K562 (cell line): ENCODE results near the gene ANO8. TPM values are rescaled to one million over a fixed set of nuclear protein-coding genes. Genes with fewer than 3 reads are reported as not detected.

Source experiments
- CBFA2T3 ChIP-seq: fragments of 450-650 bp; IDR thresholded peaks from 2 replicates; pipeline ENCODE4 v1.6.1; 2017
- CEBPG ChIP-seq, 3 experiments: fragments of 200-800 bp in 1 of 3; sonication (Bioruptor generic) in 1 of 3; sonication (generic) in 1 of 3; formaldehyde crosslinking in 1 of 3; IDR thresholded peaks in 2 of 3; conservative IDR thresholded peaks in 1 of 3; 2 replicates each; pipeline versions ENCODE4 v1.6.1 to v1.8.0; 2016 to 2022; ENCODE audit warnings: missing compliant biosample characterization in 2 of 3, missing genetic modification characterization in 2 of 3, mild to moderate bottlenecking in 1 of 3, missing genetic modification reagents in 1 of 3
- CEBPZ ChIP-seq: fragments of 150-350 bp; IDR thresholded peaks from 2 replicates; pipeline ENCODE4 v1.6.1; 2014; ENCODE audit warnings: low read depth, mild to moderate bottlenecking, low read length, borderline replicate concordance
- CTCFL ChIP-seq: IDR thresholded peaks from 2 replicates; pipeline ENCODE4 v1.6.1; 2011; ENCODE audit warnings: borderline replicate concordance, low read depth, mild to moderate bottlenecking, moderate library complexity, low read length; ENCODE audit not compliant: insufficient read depth, poor library complexity, severe bottlenecking
- DACH1 ChIP-seq: fragments of 450-650 bp; IDR thresholded peaks from 2 replicates; pipeline ENCODE4 v1.6.1; 2018; ENCODE audit not compliant: partially characterized antibody
- ERF ChIP-seq: fragments of 450-650 bp; formaldehyde crosslinking; IDR thresholded peaks from 2 replicates; pipeline ENCODE4 v1.4.0; 2020; ENCODE audit warnings: mild to moderate bottlenecking, mixed read lengths
- FOXP1 ChIP-seq: sonication (generic); formaldehyde crosslinking; IDR thresholded peaks from 2 replicates; pipeline ENCODE4 v1.8.0; 2022; ENCODE audit warnings: mild to moderate bottlenecking, missing genetic modification reagents
- MEIS2 ChIP-seq: fragments of 450-650 bp; IDR thresholded peaks from 2 replicates; pipeline ENCODE4 v1.6.1; 2014; ENCODE audit warnings: mild to moderate bottlenecking; ENCODE audit not compliant: partially characterized antibody
- PHF8 ChIP-seq: fragments of 200-600 bp; sonication (generic); IDR thresholded peaks from 2 replicates; pipeline ENCODE4 v1.6.1; 2012; ENCODE audit warnings: mixed run types, mild to moderate bottlenecking, inconsistent platforms, low read length, moderate library complexity, borderline replicate concordance
- TEAD1 ChIP-seq, 2 experiments: fragments of 450-650 bp in 1 of 2; sonication (generic) in 1 of 2; formaldehyde crosslinking; IDR thresholded peaks; 2 replicates each; pipeline versions ENCODE4 v1.4.0 to v1.8.0; 2020 to 2022; ENCODE audit warnings: mild to moderate bottlenecking in 2 of 2, missing genetic modification reagents in 1 of 2
- ZFP36 ChIP-seq: fragments of 150-350 bp; IDR thresholded peaks from 2 replicates; pipeline ENCODE4 v1.6.1; 2018; ENCODE audit warnings: low read length, low read depth; ENCODE audit not compliant: partially characterized antibody
- ZNF592 ChIP-seq: fragments of 450-650 bp; IDR thresholded peaks from 2 replicates; pipeline ENCODE4 v1.6.1; 2017; ENCODE audit warnings: antibody characterized with exemption, mild to moderate bottlenecking
- ZNF668 ChIP-seq: fragments of 250-450 bp; sonication (Bioruptor Pico); IDR thresholded peaks from 2 replicates; pipeline ENCODE4 v1.8.0; 2022; ENCODE audit warnings: mild to moderate bottlenecking, inconsistent platforms
- ZNF740 ChIP-seq, 3 experiments: fragments of 200-800 bp in 1 of 3; sonication (Bioruptor generic) in 1 of 3; sonication (generic) in 1 of 3; formaldehyde crosslinking in 1 of 3; IDR thresholded peaks; 2 replicates each; pipeline versions ENCODE4 v1.6.1 to v1.8.0; 2016 to 2022; ENCODE audit warnings: mild to moderate bottlenecking in 2 of 3, missing compliant biosample characterization in 2 of 3, missing genetic modification characterization in 2 of 3, missing genetic modification reagents in 1 of 3
- polyA plus RNA-seq, 8 experiments: library from polyadenylated mRNA; depleted of rRNA in 4 of 8; stranded (reverse) in 5 of 8; unstranded in 3 of 8; fragments of >200 nt; fragmentation: Nextera tagmentation in 2 of 8; fragmentation: Illumina TruSeq in 1 of 8; extraction: Ambion mirVana in 2 of 8; extraction: Trizol in 1 of 8; gene quantifications; 2 replicates each; pipeline versions ENCODE4 v1.2.1 to v1.2.3, GENCODE V29; 2011 to 2014; ENCODE audit warnings: inconsistent platforms in 1 of 8, missing spikeins in 1 of 8
- total RNA-seq, 7 experiments: library from RNA; depleted of rRNA in 6 of 7; stranded (reverse); fragments of >200 nt in 6 of 7; fragmentation: Illumina TruSeq in 2 of 7; extraction: Trizol in 2 of 7; gene quantifications; 2 replicates each; pipeline versions ENCODE4 v1.2.1 to v1.2.3, GENCODE V29; 2011 to 2021; ENCODE audit warnings: low replicate concordance in 1 of 7

ANO8 gene
- total and polyA plus RNA-seq, 9 of the 15 experiments (the other 6 are each of a cell fraction or from before 2014, with no cell fraction given) = 0.07 to 7.6 (median 2.3) TPM; not detected in 1

GRCh38 chr19:17305517-17306284, 29.0 kb downstream of the ANO8 start, which contains the start of gene MRPL34 (continued):
- TF ChIP-seq ZNF592 = peak; percentile 74; the same call in 1 of the 2 replicates
- 0 out of 2 replicates have a peak, but pooled peaks have one; percentile 66 for TF ChIP-seq ERF (CRISPR knock-in tag)
- no peak for TF ChIP-seq ZNF740 (CRISPR knock-in tag; IDR thresholded peaks at IDR 0.05)
- TF ChIP-seq ZNF740 (tag; IDR thresholded peaks at IDR 0.05) = no peak
- no peak for TF ChIP-seq CEBPZ
- TF ChIP-seq TEAD1 (CRISPR knock-in tag; IDR thresholded peaks at IDR 0.05) = peak; percentile 46 to 79; a peak in 2 of 4 replicates
- TF ChIP-seq MEIS2 = peak; percentile 90
- TF ChIP-seq CEBPG (CRISPR knock-in tag; IDR thresholded peaks at IDR 0.05) = peak; percentile 28; the same call in 1 of the 2 replicates
- TF ChIP-seq CEBPG (tag; conservative IDR thresholded peaks at IDR 0.05 in 1 of 2, IDR thresholded peaks at IDR 0.05 in 1 of 2) = no peak
- peak; percentile 98 for TF ChIP-seq DACH1
- TF ChIP-seq PHF8 = peak; percentile 78; the same call in 1 of the 2 replicates
- peak; percentile 81 for TF ChIP-seq CTCFL
- TF ChIP-seq CBFA2T3 = peak; percentile 77
- TF ChIP-seq FOXP1 = peak; percentile 27; the same call in 1 of the 2 replicates
- TF ChIP-seq ZFP36 = peak; percentile 73
- TF ChIP-seq ZNF668 (CRISPR knock-in tag) = no peak
